ENCODE measurements around the gene POC1A. TPM values are rescaled to one million over a fixed set of nuclear protein-coding genes. Genes with fewer than 3 reads are reported as not detected.

The POC1A gene
- total and polyA plus RNA-seq, 2 donors (not counting 1 experiment from before 2014, with no cell fraction given) = 3.8 to 17.7 TPM

DNA sequence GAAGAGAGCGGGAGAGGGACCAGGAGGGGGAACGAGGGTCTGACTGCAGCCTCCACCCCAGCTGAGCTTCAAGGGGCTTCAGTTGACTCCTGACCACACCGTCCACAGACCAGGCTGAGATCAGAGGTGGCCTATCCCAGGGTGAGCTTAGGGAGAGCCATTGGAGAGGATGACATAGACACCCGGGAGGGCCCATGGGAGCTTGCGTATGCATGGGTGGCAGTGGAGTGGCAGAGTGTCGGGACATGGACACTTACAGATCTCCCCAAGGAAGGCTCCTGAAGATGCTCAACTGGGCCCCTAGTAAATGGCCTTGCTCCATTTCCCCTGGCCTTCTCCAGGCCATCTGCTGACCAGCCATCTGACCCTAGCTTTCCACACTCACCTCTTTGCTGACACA is 31.1 kb upstream of the POC1A start:
- H3K4me2 ChIP-seq (ENCODE audit: extremely low read depth, insufficient read depth, low read length) = no peak overlapping the region
- H3K79me2 ChIP-seq (ENCODE audit: control insufficient read depth, insufficient read depth, low read length) = no peaks in the 10 kb centered on the region
- H3K27ac ChIP-seq (ENCODE audit: insufficient read depth, low read length) = no peak overlapping the region
- no peaks in the 10 kb centered on the region for H4K20me1 ChIP-seq (ENCODE audit: control insufficient read depth, extremely low read depth, insufficient read depth, low read length)
- no peaks in the 10 kb centered on the region for H3K36me3 ChIP-seq (ENCODE audit: control insufficient read depth, insufficient read depth, low read length)
- H3K9ac ChIP-seq (ENCODE audit: insufficient read depth, low read length) = no peak overlapping the region
- H3K27me3 ChIP-seq (ENCODE audit: control insufficient read depth, insufficient read depth, low read length) = no peaks in the 10 kb centered on the region
- H3K4me1 ChIP-seq (ENCODE audit: control insufficient read depth, extremely low read depth, insufficient read depth, low read length) = peaks cover 2% of the 10 kb centered on the region
- no peak overlapping the region for H3K4me3 ChIP-seq (replicated peaks in 1 of 4; ENCODE audit: control extremely low read depth in 1 of 4, insufficient read depth in 1 of 4, low read depth in 3 of 4, low read length in 4 of 4)
- no peaks in the 10 kb centered on the region for H3K9me3 ChIP-seq (ENCODE audit: control insufficient read depth, insufficient read depth, low read depth, low read length)
- no peak for DNase-seq (ENCODE audit: low read depth in 2 of 2)
- TF ChIP-seq CTCF (conservative IDR thresholded peaks at IDR 0.05 in 1 of 2, IDR thresholded peaks at IDR 0.05 in 1 of 2; ENCODE audit: low read depth in 1 of 2, low read length in 2 of 2) (no peak), EZH2 (IDR thresholded peaks at IDR 0.05; ENCODE audit: low read length, missing control alignments) (no peak)
- no peak overlapping the region for H2AFZ ChIP-seq (ENCODE audit: low read length)

GRCh38 chr3:52184690-52185089 is 30.5 kb upstream of the POC1A start:
- Histone ChIP-seq H3K4me1 (ENCODE audit: control insufficient read depth, extremely low read depth, insufficient read depth, low read length) (no peaks in the 10 kb centered on the region), H3K36me3 (ENCODE audit: control insufficient read depth, insufficient read depth, low read length) (no peaks in the 10 kb centered on the region), H4K20me1 (ENCODE audit: control insufficient read depth, extremely low read depth, insufficient read depth, low read length) (no peaks in the 10 kb centered on the region), H3K9me3 (ENCODE audit: control insufficient read depth, insufficient read depth, low read depth, low read length) (no peaks in the 10 kb centered on the region), H3K79me2 (ENCODE audit: control insufficient read depth, insufficient read depth, low read length) (no peaks in the 10 kb centered on the region), H3K27ac (ENCODE audit: insufficient read depth, low read length) (no peak overlapping the region), H3K4me3 (replicated peaks in 1 of 4; ENCODE audit: control extremely low read depth in 1 of 4, insufficient read depth in 1 of 4, low read depth in 3 of 4, low read length in 4 of 4) (no peak overlapping the region), H3K9ac (ENCODE audit: insufficient read depth, low read length) (no peak overlapping the region), H3K4me2 (ENCODE audit: extremely low read depth, insufficient read depth, low read length) (no peak overlapping the region), H2AFZ (ENCODE audit: low read length) (no peak overlapping the region), H3K27me3 (ENCODE audit: control insufficient read depth, insufficient read depth, low read length) (no peaks in the 10 kb centered on the region)
- DNase-seq (ENCODE audit: low read depth in 2 of 2) = no peak
- TF ChIP-seq EZH2 (IDR thresholded peaks at IDR 0.05; ENCODE audit: low read length, missing control alignments) (no peak), CTCF (conservative IDR thresholded peaks at IDR 0.05 in 1 of 2, IDR thresholded peaks at IDR 0.05 in 1 of 2; ENCODE audit: low read depth in 1 of 2, low read length in 2 of 2) (no peak)

DNA sequence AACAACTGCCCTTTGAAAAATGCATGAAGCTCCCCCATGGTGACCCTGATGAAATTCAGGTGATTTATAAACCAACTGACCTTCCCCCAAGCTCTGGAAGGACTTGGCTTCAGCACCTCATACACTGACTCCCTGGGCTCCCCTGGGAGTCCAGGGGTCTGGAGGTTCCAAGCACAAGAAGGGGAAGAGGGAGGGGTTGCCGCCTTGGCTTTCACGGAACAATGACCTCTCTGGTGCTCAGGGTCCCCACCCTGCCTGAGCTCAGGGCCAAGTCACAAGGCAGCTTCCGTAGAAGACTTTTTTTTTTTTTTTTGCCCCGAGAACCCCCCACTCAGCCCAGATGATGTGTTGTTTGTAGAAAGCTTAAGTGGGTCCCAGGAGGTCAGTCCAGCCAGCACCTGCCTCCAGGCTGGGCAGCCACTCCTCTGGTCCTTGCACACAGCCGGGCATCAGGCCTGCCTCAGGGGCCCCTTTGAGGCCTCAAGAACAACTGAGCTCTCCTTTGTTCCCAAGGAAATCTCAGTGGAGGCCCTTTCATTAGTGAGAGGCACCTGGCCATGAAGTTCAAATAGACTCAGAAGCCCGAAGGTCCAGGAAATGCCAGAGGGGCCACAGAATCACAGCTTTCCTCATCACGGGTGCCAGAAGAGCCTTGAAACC is 29.7 kb upstream of the POC1A start:
- Histone ChIP-seq H3K27me3 (ENCODE audit: control insufficient read depth, insufficient read depth, low read length) (no peaks in the 10 kb centered on the region), H4K20me1 (ENCODE audit: control insufficient read depth, extremely low read depth, insufficient read depth, low read length) (no peaks in the 10 kb centered on the region), H3K4me3 (replicated peaks in 1 of 4; ENCODE audit: control extremely low read depth in 1 of 4, insufficient read depth in 1 of 4, low read depth in 3 of 4, low read length in 4 of 4) (no peak overlapping the region), H3K36me3 (ENCODE audit: control insufficient read depth, insufficient read depth, low read length) (no peaks in the 10 kb centered on the region), H3K9ac (ENCODE audit: insufficient read depth, low read length) (no peak overlapping the region), H3K79me2 (ENCODE audit: control insufficient read depth, insufficient read depth, low read length) (no peaks in the 10 kb centered on the region), H3K4me2 (ENCODE audit: extremely low read depth, insufficient read depth, low read length) (no peak overlapping the region), H2AFZ (ENCODE audit: low read length) (no peak overlapping the region), H3K4me1 (ENCODE audit: control insufficient read depth, extremely low read depth, insufficient read depth, low read length) (no peaks in the 10 kb centered on the region), H3K9me3 (ENCODE audit: control insufficient read depth, insufficient read depth, low read depth, low read length) (no peaks in the 10 kb centered on the region), H3K27ac (ENCODE audit: insufficient read depth, low read length) (no peak overlapping the region)
- no peak for DNase-seq (ENCODE audit: low read depth in 2 of 2)
- TF ChIP-seq CTCF (conservative IDR thresholded peaks at IDR 0.05 in 1 of 2, IDR thresholded peaks at IDR 0.05 in 1 of 2; ENCODE audit: low read depth in 1 of 2, low read length in 2 of 2) = no peak
- TF ChIP-seq EZH2 (IDR thresholded peaks at IDR 0.05; ENCODE audit: low read length, missing control alignments) = no peak

All from fibroblast of lung (primary cell).